ENCODE results near the gene TPSB2.

GRCh38 chr16:1194665-1195392 is 35.2 kb downstream of the TPSB2 start:
- TF ChIP-seq ZNF70 (CRISPR knock-in tag; IDR thresholded peaks at IDR 0.05) (no peak), GLIS3 (CRISPR knock-in tag; IDR thresholded peaks at IDR 0.05) (no peak), TSHZ2 (CRISPR knock-in tag; IDR thresholded peaks at IDR 0.05) (no peak), ZC3H10 (CRISPR knock-in tag; IDR thresholded peaks at IDR 0.05) (no peak), ARNTL (CRISPR knock-in tag; IDR thresholded peaks at IDR 0.05; ENCODE audit: borderline replicate concordance, low read depth) (no peak), ISL1 (CRISPR knock-in tag; IDR thresholded peaks at IDR 0.05) (no peak), CSDC2 (CRISPR knock-in tag; IDR thresholded peaks at IDR 0.05) (no peak), TCF4 (CRISPR knock-in tag; IDR thresholded peaks at IDR 0.05; ENCODE audit: borderline replicate concordance) (no peak), SNAI2 (CRISPR knock-in tag; IDR thresholded peaks at IDR 0.05) (no peak)

All from SK-N-SH treated with all-trans-retinoic acid at 6 μM for 48 hours (cell line).